GM13976 (cell line): Measurements from ENCODE around the gene NR2E1.

Source experiments
- DNase-seq: peaks from one replicate; pipeline ENCODE4 v3.0.0; 2012; ENCODE audit warnings: low spot score
- CTCF ChIP-seq: IDR thresholded peaks from 2 replicates; pipeline ENCODE4 v1.5.1; 2012; ENCODE audit warnings: borderline replicate concordance, mild to moderate bottlenecking; ENCODE audit not compliant: insufficient read depth; ENCODE audit errors: extremely low read depth, missing control alignments, control extremely low read depth
- in situ Hi-C: fragments of 300-500 bp; cut with MboI; formaldehyde crosslinking; loops from one replicate; pipeline ENCODE4 v1.12.0; 2022; ENCODE audit warnings: low sequenced_read_pairs, mixed read lengths, inconsistent platforms; ENCODE audit not compliant: unreplicated experiment

The NR2E1 gene

GRCh38 chr6:108170332-108171290 is 4.8 kb downstream of the NR2E1 start:
- in situ Hi-C loops = no loop called here
- no peak for DNase-seq
- TF ChIP-seq CTCF = no peak

GRCh38 chr6:108171291-108171917 is 5.6 kb downstream of the NR2E1 start:
- TF ChIP-seq CTCF = no peak
- in situ Hi-C loops = no loop called here
- DNase-seq = no peak

- no peak for TF ChIP-seq CTCF
- in situ Hi-C loops = no loop called here
- DNase-seq = no peak
Measured at GRCh38 chr6:108171918-108172516, 6.2 kb downstream of the NR2E1 start.

GRCh38 chr6:108174371-108175175 is 8.8 kb downstream of the NR2E1 start:
- no peak for TF ChIP-seq CTCF
- in situ Hi-C loops = no loop called here
- peak; percentile 61 for DNase-seq

- no peak for TF ChIP-seq CTCF
- in situ Hi-C loops = no loop called here
Measured at GRCh38 chr6:108175176-108175591, 9.4 kb downstream of the NR2E1 start.

More at GRCh38 chr6:108175176-108175591, 9.4 kb downstream of the NR2E1 start:
- DNase-seq = no peak
